Suppressor macrophage treated with lipopolysaccharide for 1 hour (primary cell): ENCODE data around the gene PCBP3.
"Not testable (repeated sequence)": the region's sequence is repeated elsewhere in the genome, so short reads cannot be mapped to it uniquely, and the experiment has no call there.

Experiments used
- DNase-seq, 3 donors: peaks; one replicate each; pipeline ENCODE4 v3.0.0-alpha.2; 2020 to 2022

PCBP3 gene

DNA sequence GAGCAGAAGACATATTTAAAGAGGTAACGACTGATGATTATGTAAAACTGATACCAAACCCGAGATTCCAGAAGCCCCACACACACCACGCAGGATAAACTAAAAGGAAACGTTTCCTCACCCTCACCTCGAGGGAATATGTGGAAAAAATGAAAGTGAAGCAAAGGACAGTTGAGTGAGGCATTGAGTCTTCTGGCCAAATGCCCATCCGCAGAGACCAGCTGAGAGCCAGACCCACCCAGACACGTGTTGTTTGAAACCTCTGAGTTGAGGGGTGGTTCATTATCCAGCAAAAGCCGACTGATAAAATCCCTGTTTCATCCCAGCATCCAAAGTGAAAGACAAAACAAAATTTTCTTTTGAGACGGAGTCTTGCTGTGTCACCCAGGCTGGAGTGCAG lies 29.6 kb upstream of the PCBP3 start:
- DNase-seq, result no peak

DNA sequence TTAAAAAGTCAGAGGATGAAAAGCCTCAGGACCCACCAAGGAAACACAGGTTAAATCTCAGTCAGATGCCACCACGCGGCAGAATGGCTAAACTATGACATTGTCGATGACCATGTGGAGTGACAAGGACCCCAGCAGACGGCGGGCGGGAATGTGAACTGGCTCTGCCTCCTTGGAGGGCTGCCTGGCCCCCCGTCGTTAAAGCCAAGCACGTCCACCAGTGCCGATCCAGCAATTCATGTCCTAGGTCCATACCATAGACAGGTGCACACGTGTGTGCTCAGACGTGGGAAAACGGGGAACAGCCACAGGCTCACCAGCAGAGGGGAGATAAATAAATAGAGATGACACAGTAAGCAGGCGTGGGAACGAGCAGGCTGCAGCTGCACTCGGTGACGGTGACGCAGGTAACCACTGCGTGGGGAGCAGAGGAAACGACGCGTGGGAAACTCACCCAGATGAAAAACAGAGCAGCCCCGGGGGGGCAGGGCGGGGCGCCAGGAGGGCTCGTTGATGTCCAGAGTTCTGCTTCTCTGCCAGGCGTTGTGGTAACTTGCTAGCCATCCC lies 28.3 kb upstream of the PCBP3 start:
- DNase-seq, result peak in 1 of 3 donors; percentile 51

DNA sequence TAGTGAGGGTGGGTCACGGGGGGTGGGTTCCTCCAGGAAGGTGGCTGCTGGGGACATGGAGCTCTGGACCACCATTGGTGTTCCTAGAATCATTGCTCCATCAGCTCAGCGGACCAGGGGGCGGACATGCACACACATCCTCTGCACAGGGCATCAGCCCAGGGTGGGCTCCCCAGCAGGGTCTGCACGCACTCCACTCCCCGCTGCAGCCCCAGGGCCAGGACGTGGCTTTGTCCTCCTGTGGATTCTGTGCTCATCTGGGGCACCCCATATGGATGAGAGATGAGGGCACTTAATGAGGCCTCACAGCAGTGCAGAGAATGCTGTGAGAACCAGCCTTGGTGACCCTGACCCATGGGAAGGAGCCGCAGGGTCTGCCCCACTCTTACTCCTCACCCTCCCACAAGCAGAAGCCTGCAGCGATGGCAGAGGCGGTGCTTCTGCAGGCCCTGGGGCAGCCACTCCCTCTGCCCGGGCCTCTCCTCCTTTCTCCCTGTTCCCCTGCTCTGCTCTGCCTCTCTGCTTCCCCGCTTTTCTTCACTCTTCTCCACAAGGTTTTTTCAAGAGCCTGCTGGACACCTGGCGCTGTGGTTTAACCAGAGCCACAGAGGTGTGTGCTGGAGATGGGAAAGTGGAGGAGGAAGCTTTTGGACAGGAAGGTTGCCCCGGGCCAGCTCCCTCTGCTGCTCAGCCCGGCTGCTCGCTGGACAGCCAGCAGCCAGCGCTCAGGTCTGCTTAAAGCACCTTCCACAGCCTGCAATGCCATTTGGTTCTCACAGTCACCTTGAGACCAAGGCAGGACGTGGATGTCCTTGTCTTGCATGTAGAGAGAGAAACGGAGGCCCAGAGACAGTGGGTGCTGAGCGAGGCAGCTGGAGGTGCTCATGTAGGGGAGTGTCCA lies 26.3 kb upstream of the PCBP3 start:
- DNase-seq, result no peak

DNA sequence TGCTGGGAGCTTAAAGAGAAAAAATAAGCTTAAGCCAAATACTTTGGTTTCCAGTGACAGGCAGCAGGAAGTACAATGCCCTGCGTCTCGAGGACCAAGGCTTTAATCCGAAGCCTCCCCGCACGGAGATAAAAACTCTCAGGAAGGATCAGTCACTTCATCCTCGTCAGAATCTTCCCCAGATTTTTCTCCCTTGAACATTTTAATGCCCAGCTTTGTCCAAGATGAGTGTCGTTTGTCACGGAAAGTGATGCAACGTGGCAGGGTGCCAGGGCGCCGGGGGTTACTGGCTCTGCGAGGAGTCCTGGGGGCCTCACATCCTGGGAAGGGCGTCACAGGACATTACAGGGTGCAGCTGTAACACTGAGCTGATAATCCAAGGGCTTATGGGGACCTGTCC lies 25.2 kb upstream of the PCBP3 start:
- peak in 2 of 3 donors; percentile 48 to 55 for DNase-seq

DNA sequence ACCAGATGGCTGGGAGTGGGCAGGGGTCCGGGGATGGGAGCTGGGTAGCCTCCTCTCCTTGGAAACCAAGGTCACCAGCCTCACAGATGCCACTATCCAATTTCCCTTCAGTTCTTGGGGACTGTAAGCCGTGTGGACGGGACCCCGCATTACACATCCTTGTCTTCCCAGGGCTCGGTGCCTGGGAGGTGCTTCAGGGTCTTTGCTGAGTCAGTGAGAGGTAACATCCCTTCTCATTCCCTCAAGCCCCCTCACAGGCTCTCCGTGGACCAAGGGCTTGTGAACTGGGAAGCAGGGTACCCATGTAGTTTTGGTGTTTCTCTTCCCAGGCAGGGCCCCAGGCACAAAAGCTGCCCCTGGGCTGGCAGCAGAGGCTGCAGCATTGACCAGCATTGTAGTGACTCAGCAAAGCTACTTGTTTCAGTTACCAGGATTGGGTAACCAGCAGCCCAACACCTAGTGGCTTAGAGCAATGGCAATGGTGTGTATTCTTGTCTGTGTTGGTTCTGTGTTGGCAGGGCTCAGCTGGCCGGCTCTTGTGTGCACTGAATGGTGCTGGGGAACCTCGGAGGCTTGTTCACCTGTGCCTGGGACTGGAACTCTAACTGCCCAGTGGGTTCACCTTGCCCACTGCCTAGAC lies 24.6 kb upstream of the PCBP3 start:
- DNase-seq, result peak in 2 of 3 donors; percentile 9 to 15

DNA sequence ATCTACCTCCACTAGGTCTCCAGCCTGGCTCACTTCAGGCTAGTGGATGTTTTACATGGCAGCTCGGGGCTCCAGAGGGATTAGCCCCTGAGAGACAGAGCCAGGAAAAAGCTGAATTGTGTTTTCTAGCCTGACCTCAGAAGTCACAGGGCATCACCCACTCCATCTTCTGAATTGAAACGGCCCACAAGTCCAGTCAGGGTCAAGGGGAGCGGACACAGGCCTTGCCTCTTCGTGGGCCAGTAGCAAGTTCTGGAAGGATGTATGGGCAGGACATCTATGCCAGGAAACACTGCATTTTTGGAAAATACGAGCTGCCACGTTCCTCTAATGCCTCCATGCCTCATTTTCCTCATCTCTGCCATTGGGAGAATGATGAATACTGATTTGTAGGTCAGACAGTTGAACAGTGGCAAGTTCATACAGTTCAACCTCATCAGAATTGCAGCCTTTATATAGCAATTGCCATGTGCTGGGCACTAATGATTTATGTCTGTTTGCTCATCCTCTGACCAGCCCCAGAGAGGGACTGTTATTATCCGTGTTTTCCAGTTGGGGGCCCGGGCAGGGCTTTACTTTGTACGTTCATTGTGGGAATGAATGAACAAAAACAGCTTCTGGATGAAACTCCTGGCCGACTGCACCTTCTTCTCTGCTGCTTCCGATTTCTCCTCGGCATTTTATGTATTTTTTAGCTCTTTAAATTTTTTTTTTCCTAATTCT lies 23.2 kb upstream of the PCBP3 start:
- DNase-seq, result no peak

DNA sequence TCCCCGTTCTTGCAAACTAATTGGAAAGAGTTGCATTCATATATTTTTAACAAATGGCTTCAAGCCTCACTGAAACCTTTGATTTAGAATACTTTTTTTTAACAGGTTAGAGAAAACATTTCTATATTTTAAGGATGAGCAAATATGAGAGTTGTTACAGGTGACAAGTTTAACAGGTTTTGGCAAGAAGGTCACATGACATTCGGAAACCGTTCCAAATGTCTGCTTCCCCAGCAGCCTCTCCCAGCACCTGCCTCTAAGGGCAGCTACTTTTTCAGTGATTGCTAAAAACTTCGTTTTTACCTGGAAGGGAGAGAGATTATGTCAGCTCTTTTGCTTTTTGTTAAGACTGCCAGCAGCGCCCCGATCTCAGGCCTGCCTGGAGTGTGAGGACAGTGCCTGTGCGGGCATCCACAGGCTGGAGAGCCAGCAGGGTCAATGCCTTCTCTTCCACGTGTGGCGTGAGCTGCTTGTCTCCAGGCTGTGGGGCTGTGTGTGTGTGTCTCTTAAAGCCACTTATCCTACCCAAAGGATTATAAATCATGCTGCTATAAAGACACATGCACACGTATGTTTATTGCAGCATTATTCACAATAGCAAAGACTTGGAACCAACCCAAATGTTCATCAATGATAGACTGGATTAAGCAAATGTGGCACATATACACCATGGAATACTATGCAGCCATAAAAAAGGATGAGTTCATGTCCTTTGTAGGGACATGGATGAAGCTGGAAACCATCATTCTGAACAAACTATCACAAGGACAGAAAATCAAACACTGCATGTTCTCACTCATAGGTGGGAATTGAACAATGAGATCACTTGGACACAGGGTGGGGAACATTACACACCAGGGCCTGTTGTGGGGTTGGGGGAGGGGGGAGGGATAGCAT lies 21.8 kb upstream of the PCBP3 start:
- not testable (repeated sequence) for DNase-seq

DNA sequence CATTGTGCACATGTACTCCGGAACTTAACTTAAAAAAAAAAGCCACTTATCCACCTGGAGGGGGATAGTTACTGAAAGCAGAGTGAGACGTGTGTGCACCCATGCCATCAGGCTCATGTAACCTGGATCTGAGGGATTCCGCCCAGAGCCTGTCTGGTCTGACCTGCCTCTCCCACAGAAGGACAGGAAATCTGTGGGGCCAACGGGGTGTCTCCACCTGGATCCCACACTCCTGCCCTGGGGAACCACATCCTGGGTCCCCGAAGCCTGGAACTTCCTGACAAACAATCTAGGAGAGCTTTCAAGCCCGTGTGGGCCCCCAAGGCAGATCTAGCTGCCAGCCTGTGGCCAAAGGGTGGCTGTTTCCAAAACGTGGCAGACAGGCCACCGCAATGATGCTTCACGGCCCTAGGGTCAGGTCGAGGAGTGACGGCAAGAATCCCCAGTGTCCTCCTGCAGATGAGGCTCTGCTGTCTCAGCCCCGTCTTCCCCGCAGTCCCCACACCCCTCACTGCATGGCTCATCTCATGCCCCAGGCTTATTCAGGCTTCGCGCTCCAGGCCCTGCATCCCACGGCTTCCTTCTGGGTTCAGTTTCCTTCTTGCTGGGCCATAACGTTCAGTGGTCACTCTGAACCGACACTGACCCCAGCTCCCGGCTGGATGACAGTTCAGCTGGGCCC lies 21.0 kb upstream of the PCBP3 start:
- no peak for DNase-seq

DNA sequence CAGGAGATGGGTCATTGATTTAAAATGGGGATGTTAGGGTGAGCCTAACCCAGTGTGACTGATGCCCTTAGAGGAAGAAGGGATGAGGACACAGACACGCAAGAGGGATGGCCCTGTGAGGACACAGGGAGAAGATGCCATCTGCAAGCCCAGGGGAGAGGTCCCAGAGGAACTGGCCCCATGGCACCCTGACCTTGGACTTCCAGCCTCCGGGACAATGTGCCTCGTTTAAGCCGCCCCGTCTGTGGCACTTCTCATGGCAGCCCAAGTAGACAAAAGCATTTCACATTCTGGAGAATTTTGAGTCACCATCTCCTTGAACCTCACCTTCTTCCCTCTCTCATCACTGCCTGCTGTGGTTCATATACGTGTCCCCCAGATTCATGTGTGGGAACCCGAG lies 20.1 kb upstream of the PCBP3 start:
- no peak for DNase-seq

DNA sequence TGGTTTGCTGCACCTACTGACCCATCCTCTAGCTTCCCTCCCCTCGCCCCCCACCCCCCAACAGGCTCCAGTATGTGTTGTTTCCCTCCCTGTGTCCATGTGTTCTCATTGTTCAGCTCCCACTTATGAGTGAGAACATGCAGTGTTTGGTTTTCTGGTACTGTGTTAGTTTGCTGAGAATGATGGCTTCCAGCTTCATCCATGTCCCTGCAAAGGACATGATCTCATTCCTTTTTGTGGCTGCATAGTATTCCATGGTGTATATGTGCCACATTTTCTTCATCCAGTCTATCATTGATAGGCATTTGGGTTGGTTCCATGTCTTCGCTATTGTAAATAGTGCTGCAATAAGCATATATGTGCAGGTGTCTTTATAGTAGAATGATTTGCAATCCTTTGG lies 17.4 kb upstream of the PCBP3 start:
- DNase-seq, result not testable (repeated sequence)

DNA sequence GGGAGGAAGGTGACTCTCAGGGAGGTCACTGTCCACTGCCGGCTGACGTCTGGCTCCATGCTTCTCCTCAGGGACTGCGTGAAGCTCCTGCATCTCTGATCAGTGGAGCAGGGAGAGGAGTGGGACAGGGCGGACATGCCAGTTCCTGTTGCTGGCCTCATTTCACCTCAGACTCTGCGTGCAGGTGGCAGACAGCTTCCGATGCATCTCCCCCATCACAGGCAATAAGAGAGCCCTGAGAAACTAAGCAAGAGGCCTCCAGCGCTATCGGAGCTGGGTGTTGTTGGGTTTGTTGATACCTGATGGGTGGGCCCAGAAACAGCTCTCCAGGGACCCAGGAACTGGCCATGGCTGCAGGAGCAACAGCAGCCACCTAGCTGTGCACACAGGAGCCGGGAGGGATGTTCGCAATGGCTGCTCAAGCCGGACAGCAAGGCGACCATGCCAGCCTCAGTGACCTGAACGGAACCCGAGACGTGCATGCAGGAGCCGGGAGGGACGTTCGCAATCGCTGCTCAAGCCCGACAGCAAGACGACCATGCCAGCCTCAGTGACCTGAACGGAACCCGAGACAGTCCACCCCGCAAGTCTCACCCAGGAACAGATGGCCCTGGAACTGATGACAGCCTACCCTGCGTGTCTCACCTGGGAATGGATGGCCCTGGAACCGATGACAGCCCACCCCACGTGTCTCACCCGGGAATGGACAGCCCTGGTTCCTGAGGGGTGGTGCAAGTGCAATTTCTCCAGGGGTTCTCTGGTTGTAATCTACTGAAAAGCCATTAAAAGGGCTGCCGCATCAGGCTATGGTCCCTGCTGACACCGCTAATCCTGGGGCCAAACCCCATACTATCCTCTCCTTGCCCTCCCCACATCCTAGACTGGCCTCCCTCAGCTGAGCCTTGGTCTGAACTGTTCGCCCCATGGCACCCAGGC lies 14.2 kb upstream of the PCBP3 start:
- DNase-seq, result peak in 1 of 3 donors; percentile 10

DNA sequence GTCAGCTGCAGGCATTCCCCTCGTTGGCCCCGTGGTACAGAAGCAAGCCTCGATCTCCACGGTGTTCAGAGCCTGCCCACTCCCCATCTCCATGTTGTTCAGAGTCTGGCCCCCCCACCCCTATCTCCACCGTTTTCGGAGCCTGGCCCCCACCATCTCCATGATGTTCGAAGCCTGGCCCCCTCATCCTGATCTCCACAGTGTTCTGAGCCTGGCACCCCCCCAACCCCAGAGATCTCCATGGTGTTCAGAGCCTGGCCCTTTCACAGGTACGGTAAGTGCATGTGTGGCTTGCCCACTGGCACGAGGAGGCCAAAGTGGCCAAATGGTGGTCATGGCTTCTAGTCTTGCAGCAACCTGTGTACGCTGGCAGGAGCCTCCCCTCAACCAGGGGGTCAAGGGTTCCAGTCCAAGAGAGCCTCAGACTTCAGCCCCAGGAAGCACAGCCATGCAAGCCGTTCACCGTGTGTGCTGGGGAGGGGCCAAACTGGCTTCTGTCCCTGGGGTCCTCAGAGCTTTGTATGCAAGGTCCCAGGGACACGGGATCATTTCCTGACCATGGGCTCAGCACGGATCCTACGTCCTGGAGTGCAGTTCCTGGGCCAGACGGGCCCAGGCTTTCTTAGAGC lies 13.3 kb upstream of the PCBP3 start:
- no peak for DNase-seq

DNA sequence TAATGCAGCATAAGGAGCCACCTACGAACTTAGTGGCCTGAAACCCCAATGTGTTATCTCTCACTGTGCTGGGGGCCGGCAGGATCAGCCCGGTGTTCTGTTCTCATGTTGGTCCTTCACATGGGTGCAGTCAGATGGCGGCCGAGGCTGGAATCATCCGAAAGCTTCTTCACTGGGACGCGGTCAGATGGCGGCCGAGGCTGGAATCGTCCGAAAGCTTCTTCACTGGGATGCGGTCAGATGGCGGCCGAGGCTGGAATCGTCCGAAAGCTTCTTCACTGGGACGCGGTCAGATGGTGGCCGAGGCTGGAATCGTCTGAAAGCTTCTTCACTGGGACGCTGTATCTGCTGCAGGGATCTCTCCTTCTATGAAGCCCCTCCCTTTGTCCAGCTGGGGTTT lies 12.6 kb upstream of the PCBP3 start:
- DNase-seq, result no peak

DNA sequence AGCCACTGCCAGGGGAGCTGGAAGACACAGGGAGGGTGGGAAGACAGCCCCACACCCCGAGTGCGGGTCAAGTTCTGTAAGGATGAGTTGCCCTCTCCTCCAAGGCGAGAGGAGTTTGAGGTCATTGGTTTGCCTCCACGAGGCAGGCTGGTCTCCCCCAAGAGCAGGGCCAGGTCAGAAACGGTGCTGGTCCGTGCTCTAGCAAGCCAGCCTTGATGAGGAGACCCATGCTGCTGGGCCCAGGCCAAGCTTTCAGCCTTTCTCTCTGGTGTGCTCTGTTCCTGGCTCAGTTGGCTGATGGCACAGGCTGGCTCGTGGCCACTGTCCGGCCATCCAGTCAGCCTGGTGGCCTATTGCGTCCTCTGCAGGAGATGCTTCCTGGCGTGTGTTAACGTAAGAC lies 12.0 kb upstream of the PCBP3 start:
- no peak for DNase-seq

DNA sequence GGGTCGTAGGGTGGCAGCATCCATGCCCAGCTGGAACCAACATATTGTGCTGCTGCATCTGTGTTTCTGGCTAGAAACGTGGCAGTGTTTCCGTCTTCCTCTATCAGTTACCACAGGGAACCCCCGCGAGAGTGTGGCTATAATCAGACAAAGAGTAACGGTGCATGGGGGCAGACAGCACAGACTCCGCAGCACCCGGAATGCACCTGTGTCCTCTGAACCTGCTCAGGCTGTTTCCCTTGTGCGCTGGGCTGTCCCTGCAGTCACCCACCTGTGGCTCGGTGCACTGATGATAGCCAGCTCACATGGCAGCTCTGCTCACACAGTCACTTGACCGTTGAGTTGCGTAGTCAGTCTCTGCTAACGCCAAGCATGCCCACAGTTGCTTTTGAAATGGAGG lies 11.4 kb upstream of the PCBP3 start:
- DNase-seq, result no peak

DNA sequence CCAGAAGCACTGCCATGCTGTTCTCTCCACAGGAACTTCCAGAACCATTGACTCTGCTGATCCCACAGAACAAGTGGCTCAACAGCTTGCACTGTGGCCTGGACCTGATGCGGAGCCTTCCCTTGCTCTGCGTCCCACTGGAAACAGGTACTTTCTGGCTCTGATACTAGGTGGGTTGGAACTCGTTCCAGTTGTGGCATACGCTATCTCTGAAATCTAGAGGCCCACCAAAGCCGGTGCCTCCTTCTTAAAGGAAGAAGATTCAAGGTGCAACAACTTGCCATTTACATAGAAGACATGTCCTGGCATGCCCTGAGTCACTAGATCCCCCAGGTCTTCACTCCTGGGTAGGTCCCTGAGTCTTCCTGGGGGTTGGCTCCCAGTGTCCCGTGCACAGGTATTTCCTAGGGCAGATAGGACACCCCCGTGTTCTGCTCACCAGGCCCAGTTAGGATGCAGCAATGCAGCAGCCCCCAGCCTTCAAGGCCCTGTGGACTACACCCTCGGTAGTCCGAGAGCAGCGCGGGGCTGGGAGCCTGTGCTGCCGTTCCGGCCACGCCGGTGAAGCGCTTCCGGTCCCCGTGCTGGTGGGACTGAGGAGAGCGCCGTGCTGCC lies 10.8 kb upstream of the PCBP3 start:
- no peak for DNase-seq

DNA sequence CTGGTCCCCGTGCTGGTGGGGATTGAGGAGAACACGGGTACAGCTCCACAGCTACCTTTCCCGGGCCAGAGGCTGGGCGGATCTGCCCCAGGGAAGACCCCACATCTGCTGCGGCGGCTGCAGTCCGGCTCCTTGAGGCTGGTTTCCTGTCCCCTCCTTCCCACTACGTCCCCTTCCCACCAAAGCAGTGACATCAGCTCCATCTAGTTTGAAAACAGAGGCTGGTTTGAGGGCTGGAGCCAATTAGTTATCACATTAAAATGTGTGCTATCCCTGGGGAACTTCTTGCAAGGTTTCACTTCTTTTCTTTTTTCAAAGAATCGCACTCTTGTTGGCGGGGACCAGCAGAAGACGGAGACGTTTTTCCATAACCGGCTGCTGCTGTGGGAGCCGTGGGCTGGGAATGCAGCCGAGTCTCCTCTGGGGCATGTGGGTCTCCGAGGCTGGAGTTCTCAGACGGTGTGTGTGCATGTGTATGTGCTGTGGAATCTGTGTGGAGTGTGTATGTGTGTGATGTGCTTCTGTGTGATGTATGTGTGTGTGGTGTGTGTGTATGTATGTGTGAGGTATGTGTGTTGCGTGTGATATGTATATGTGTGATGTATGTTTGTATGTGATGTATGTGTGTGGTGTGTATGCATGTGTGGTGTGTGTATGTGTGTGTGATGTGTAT lies 8.9 kb upstream of the PCBP3 start:
- no peak for DNase-seq

DNA sequence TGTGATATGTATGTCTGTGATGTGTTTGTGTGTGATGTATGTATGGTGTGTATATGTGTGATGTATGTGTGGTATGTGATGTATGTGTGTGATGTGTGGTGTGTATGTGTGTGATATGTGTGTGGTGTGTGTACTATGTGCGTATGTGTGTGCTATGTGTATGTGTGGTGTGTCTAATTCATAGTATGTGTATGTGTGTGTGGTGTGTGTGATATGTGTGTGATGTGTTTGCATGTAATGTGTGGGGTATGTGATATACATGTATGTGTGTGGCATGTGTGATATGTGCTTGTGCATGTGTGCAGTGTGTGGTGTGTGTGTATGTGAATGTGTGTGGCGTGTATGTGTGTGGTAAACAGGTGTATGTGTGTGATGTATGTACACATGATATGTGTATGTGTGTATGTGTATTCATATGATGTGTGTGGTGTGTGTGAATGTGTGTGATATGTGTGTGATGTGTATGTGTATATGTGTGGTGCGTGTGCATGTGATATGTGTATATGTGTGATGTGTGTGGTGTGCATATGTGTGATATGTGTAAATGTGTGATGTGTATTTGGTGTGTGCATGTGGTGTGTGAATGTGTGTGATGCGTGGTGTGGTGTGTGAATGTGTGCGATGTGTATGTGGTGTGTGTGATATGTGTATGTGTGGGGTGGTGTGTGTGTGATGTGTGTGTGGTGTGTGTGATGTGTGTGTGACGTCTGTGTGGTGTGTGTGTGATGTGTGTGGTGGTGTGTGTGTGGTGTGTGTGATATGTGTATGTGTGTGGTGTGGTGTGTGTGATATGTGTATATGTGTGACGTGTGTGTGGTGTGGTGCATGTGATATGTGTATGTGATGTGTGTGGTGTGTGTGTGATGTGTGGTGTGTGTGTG lies 8.0 kb upstream of the PCBP3 start:
- peak in 1 of 3 donors; percentile 7 for DNase-seq
